Mucosa of gallbladder (tissue), 1 donor: Measurements from ENCODE around the gene CCNQ. TPM values are rescaled to one million over a fixed set of nuclear protein-coding genes. Genes with fewer than 3 reads are reported as not detected.

Experiments
- DNase-seq: peaks from one replicate; pipeline ENCODE4 v3.0.0-alpha.2; 2020; ENCODE audit warnings: low spot score
- total RNA-seq: library from RNA; stranded (reverse); gene quantifications from one replicate; pipeline ENCODE4 v1.2.1, GENCODE V29; 2021
- donor health status: DM: no; HTN: no; CAD: no.

CCNQ gene
- 14.9 TPM for total RNA-seq

GRCh38 chrX:153598541-153599191 is at the start of gene CCNQ:
Gene CCNQ, minus strand, starts transcription at chrX:153599139. Its CDS starts 66 bp downstream, at chrX:153599073.
- no peak for DNase-seq

GRCh38 chrX:153647461-153648357 is 48.8 kb upstream of the CCNQ start:
- DNase-seq: no peak

GRCh38 chrX:153646620-153647373 is 47.9 kb upstream of the CCNQ start, which contains the start of gene DUSP9:
Gene DUSP9, plus strand, starts transcription at chrX:153647203. Its CDS starts 751 bp downstream, at chrX:153647954.
- DNase-seq: no peak

DNA sequence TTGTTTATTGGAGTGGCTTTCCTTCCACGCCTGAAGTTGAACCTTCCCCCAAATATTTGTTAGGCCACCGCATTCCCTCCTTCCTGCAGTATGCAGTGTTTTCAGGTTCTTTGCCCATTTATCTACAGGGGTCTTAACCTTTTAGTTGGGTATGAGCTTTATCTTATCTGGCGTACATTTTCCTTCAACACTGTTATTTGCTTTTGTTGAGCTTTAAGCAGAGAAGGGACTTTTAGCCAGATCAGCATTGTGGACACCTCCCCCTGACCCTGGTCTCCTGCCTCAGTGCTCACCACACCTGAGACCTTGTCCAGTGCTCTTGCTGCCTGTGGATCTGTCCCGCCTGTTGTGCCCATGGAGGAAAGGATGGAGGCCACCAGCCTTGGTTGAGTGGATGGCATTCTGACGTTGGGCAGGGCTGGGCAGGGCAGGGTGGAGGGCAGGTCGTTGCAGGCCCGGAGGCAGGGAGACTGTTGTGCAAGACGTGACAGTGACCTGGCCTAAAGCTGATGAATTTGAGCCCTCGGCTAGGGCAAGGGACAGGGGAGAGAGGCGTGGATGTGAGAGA is 47.1 kb upstream of the CCNQ start:
- no peak for DNase-seq

DNA sequence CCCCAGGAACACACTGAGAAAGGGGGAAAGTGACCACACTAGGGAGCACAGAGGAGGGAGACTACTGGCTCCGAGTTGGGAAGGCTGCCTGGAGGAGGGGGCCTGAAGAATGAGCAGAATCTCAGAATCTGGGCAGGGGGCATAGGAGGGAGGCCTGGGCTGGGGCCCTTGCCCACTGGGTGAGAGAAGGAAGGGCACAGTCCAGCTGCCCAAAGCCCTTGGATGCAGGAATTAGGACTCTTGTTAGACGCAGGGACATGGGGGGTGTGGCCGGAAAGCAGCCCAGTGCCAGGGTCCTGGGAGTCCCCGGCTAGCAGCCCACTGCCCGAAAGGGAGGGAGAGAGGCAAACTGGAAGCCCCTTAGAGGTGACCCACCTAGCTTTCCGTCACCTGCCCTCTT is 46.2 kb upstream of the CCNQ start:
- no peak for DNase-seq

- no peak for DNase-seq
These were observed 45.6 kb upstream of the CCNQ start for GRCh38 chrX:153644356-153645125.

- DNase-seq: no peak
These were observed 44.8 kb upstream of the CCNQ start for GRCh38 chrX:153643431-153644351.

DNA sequence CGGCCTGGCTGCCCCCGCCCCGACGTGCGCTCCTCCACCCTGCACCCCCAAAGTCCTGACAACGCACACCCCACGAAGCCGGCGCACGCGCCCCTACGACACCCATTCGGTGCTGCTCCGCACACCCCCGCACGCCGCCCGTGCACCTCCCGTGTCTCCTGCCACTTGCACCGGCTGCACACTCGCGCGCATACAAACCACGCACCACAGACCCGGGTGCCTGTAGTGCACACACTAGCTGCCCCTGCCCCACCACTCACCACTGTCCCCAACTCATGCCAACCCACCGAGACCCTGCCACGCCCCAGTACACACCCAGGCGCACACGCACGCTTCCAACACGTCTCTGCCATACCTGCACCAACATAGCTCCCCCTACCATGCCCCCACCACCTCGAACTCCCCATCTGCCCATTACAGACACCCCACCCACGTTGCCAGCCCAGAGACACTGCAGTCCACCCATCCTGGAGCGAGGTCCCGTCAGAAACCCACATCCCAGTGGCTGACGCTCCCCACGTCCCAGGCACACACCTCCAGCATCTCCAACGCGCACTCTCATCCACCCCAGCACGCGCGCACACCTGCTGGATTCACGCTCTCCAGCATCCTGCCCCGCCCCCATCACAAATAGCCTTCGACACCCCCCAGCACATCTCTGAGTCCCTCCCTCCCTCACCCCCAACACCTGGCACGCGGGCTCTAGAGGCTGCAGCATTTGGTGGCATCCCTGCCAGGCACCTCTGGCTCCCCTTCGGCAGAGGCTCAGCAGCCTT is 43.9 kb upstream of the CCNQ start:
- DNase-seq: no peak

GRCh38 chrX:153642051-153642654 is 43.2 kb upstream of the CCNQ start:
- no peak for DNase-seq

DNA sequence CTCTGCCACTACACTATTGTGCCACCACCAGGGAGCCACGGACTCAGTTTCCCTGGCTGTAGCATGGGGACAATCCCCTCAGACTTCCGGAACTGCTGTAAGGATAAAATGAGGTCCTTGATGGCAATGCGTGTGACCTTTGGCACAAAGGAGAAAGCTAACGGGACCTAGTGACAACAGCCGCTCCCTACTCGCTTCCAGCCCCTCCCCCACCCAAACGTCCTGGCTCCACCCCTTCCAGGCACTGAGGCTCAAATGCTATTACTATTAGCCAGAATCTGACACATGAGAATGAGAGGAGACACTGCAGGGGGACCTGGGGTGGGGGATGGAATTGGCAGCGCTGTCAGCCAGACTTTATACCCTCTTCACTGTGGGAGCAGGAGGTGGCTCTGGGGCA is 42.7 kb upstream of the CCNQ start:
- no peak for DNase-seq

- DNase-seq: no peak
These were observed 42.0 kb upstream of the CCNQ start for GRCh38 chrX:153640736-153641575.

GRCh38 chrX:153640045-153640686 is 41.2 kb upstream of the CCNQ start:
- DNase-seq: no peak

DNA sequence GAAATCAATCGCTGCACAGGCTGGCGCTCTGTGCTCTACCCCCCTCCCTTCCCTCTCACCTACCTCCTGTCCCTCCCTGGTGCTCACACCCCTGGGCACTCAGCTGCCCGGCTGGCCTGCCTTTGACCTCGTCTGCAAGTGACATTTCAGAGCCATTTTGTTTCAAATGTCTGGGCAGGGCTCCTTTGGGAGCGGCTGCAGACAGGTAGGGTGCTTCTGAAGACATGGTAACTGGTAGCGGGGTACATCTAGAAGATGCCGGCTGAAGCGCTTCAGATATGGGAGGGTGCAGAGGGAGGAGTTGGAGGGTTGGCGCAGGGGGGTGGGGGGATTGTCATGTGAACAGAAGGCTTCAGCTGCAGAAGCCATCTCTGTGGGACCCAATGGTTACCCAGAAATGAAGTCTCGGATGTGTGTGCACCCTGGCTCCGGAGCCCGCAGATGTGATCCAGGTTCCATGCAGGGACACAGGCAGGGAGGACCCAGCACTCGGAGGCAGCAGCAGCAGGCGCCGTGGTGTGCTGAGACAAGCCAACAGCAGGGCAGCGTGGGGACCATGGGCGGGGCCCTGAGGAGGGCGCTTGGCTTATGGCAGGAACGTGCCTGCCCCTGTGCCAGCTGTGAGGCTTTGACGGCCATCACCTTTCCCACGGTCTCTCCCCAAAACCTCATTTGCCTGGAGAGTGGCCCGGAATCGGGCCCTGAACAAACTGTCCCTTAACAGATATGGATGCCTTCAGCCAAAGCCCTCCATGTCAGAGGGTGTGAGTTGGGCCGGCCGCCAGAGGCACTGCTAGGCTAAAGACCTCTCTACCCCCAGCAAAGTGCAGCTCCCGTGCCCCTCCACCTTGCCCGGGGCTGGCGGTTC is 40.5 kb upstream of the CCNQ start:
- no peak for DNase-seq

DNA sequence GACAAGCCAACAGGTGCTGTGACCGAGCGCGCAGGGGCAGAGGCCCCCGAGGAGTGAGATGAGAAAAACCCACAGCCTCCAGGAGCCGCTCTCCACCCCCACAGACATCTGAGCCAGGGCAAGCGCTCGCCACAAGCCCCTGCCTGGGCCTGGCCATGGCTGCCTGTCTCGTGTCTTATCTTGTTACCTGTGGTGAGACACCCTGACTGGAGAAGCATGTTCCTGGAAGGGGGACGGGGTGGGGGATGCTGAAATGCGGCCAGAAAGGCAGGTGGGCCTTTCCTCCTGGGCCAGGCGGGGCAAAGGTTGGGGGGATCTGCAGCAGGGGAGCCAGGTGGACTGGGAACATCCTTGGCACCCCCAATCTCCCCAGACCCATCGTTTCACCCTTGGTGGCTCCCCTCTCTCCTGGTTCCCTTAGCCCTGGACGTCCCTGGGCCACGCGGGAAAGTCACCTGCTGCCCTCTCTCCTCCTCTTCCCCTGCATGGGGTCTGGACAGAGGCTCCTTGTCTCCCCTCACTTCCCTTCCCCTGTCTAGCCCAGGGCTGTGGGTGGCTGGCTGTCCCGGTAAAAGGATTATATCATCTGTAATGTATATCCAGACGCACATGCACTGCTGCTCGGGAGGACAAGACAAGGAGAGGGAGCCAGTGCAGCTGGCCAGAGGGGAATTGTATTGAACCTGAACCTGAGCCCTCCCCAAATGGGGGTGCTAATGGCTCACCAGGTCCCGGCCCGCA is 39.7 kb upstream of the CCNQ start:
- DNase-seq: no peak

GRCh38 chrX:153638041-153638371 is 39.1 kb upstream of the CCNQ start:
- no peak for DNase-seq
